Measurements from ENCODE around the gene SV2A.
A peak's percentile ranks its signal among the peaks of the same experiment; 100 is the strongest.

The SV2A gene

DNA sequence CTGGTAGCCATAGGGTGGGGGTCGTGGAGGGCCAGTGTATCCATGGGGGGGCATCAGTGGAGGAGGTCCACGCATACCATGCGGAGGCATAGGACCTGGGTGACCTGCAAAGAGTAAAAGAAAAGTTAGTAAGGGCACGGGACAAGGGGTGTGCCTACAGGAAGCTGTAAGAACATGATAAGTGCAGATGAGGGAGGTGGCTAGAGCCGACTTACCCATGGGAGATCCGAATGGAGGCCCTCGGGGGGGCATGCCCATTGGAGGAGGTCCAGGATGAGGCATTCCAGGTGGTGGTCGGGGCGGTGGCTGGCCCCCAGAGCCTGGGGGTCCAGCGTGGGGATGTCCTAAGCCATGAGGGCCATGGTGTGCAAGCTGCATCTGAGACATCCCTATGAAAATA is 6.0 kb upstream of the SV2A start:
- Histone ChIP-seq H3K4me1 (ENCODE audit: control insufficient read depth in 1 of 2, insufficient read depth in 2 of 2, low read length in 2 of 2) (peaks cover 7 to 10% of the 10 kb centered on the region in 2 experiments), H3K14ac (ENCODE audit: low read length) (no peak overlapping the region), H3K36me3 (ENCODE audit: control insufficient read depth in 1 of 2, insufficient read depth in 2 of 2, low read length in 2 of 2) (peaks cover 21 to 37% of the 10 kb centered on the region in 2 experiments), H3K18ac (ENCODE audit: low read length) (no peak overlapping the region), H2BK5ac (ENCODE audit: low read depth, low read length, poor library complexity) (no peak overlapping the region), H3K79me1 (ENCODE audit: low read length) (peaks cover 11% of the 10 kb centered on the region), H3K4me2 (ENCODE audit: low read length) (no peak overlapping the region), H2BK120ac (ENCODE audit: insufficient read depth, low read length, poor library complexity) (no peak overlapping the region), H2AK5ac (ENCODE audit: low read length) (no peak overlapping the region), H3K27ac (ENCODE audit: low read depth, low read length) (no peak overlapping the region), H3K9me3 (ENCODE audit: insufficient read depth, low read depth, low read length) (no peaks in the 10 kb centered on the region), H2BK12ac (ENCODE audit: low read length) (no peak overlapping the region), H3K23ac (ENCODE audit: low read length) (no peak overlapping the region), H4K12ac (ENCODE audit: low read depth, low read length) (no peak overlapping the region), H3K27me3 (ENCODE audit: insufficient read depth, low read length) (no peaks in the 10 kb centered on the region), H3K4me3 (ENCODE audit: low read depth, low read length) (no peak overlapping the region), H2AFZ (ENCODE audit: insufficient read depth, low read length, poor library complexity) (no peak overlapping the region), H3K4ac (ENCODE audit: low read depth, low read length) (no peak overlapping the region), H4K91ac (ENCODE audit: low read depth, low read length) (no peak overlapping the region), H3K9ac (ENCODE audit: low read length) (no peak overlapping the region), H4K8ac (ENCODE audit: low read depth, low read length) (no peak overlapping the region), H3K79me2 (ENCODE audit: control insufficient read depth, insufficient read depth, low read length, poor library complexity) (peaks cover 8% of the 10 kb centered on the region)
- no CpG with 5 or more reads among the region's 10 CpGs for WGBS (ENCODE audit: extremely low coverage, insufficient coverage, insufficient read length)
- no peak for DNase-seq

DNA sequence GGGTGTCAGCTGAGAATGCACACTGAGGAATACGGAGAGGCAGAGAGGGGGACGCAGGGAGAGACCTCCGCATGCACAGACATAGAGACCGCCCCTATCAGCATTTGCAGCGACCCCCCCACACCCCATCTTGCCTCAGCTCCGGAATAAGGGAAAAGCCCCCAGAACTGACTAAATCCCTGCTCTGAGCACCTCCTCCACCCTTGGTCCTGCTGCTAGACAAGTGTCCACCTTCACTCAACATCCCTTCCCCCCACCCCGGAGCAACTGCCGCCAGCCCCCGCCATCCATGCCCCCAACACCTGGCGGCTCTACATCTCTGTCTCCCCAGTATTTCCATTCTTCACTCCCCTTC is 769 bp downstream of the SV2A start:
- Histone ChIP-seq H2AK5ac (ENCODE audit: low read length) (no peak overlapping the region), H4K8ac (ENCODE audit: low read depth, low read length) (no peak overlapping the region), H3K23ac (ENCODE audit: low read length) (no peak overlapping the region), H3K79me2 (ENCODE audit: control insufficient read depth, insufficient read depth, low read length, poor library complexity) (no peaks in the 10 kb centered on the region), H2BK120ac (ENCODE audit: insufficient read depth, low read length, poor library complexity) (no peak overlapping the region), H3K36me3 (ENCODE audit: control insufficient read depth in 1 of 2, insufficient read depth in 2 of 2, low read length in 2 of 2) (peaks cover 8 to 9% of the 10 kb centered on the region in 2 experiments), H3K4me3 (ENCODE audit: low read depth, low read length) (peak overlapping the region; percentile 71), H3K14ac (ENCODE audit: low read length) (no peak overlapping the region), H3K18ac (ENCODE audit: low read length) (peak overlapping the region; percentile 58), H3K4me1 (ENCODE audit: control insufficient read depth in 1 of 2, insufficient read depth in 2 of 2, low read length in 2 of 2) (peaks cover 13 to 18% of the 10 kb centered on the region in 2 experiments), H3K27me3 (ENCODE audit: insufficient read depth, low read length) (no peaks in the 10 kb centered on the region), H4K12ac (ENCODE audit: low read depth, low read length) (no peak overlapping the region), H3K9ac (ENCODE audit: low read length) (peak overlapping the region; percentile 14), H2BK12ac (ENCODE audit: low read length) (no peak overlapping the region), H2BK5ac (ENCODE audit: low read depth, low read length, poor library complexity) (no peak overlapping the region), H3K4me2 (ENCODE audit: low read length) (peak overlapping the region; percentile 71), H3K79me1 (ENCODE audit: low read length) (peaks cover 2% of the 10 kb centered on the region), H4K91ac (ENCODE audit: low read depth, low read length) (no peak overlapping the region), H2AFZ (ENCODE audit: insufficient read depth, low read length, poor library complexity) (no peak overlapping the region), H3K27ac (ENCODE audit: low read depth, low read length) (no peak overlapping the region), H3K9me3 (ENCODE audit: insufficient read depth, low read depth, low read length) (no peaks in the 10 kb centered on the region), H3K4ac (ENCODE audit: low read depth, low read length) (no peak overlapping the region)
- WGBS (ENCODE audit: extremely low coverage, insufficient coverage, insufficient read length) = no CpG with 5 or more reads among the region's 10 CpGs
- DNase-seq = no peak

DNA sequence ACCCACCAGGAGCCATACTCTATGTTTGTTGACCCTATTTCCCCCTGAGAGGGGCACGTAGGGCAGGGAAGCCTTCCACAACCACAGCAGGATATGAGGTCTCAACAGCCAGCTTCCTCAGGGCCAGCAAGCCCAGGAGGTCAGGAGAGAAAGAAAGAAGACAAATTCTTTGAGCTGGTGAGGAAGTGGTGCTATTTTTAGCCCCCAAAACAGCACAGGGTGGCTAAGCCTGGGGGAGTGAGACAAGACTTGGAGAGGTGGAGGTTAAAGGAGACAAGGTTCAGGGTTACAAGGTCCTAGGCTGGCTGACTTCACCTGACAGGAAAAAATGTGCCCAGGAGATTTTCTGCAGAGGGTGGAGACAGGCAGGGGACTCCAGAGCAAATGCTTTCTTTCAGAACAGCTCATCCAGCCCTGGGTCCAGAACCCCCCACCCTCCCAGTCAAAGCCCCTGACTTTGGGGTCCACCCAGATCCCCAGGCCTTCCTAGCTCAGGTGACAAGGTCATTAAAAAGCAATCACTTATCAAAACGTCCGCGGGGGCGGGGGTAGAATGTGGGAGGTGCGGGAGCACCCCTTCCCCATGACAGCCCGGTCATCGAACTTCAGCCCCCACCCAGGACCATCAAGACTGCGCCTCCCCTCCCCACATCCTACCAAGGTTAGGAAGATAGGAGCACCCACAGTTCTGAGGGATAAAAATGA is 1.3 kb downstream of the SV2A start:
- H3K9ac ChIP-seq (ENCODE audit: low read length) = peak overlapping the region; percentile 14
- H3K23ac ChIP-seq (ENCODE audit: low read length) = no peak overlapping the region
- no peaks in the 10 kb centered on the region for H3K27me3 ChIP-seq (ENCODE audit: insufficient read depth, low read length)
- no peak overlapping the region for H4K8ac ChIP-seq (ENCODE audit: low read depth, low read length)
- H3K14ac ChIP-seq (ENCODE audit: low read length) = no peak overlapping the region
- no CpG with 5 or more reads among the region's 9 CpGs for WGBS (ENCODE audit: extremely low coverage, insufficient coverage, insufficient read length)
- H2BK5ac ChIP-seq (ENCODE audit: low read depth, low read length, poor library complexity) = no peak overlapping the region
- no peak for DNase-seq
- peak overlapping the region; percentile 71 for H3K4me3 ChIP-seq (ENCODE audit: low read depth, low read length)
- peak overlapping the region; percentile 38 for H2BK12ac ChIP-seq (ENCODE audit: low read length)
- peak overlapping the region; percentile 22 for H3K27ac ChIP-seq (ENCODE audit: low read depth, low read length)
- H3K4me1 ChIP-seq (ENCODE audit: control insufficient read depth in 1 of 2, insufficient read depth in 2 of 2, low read length in 2 of 2) = peaks cover 13 to 18% of the 10 kb centered on the region in 2 experiments
- H2AK5ac ChIP-seq (ENCODE audit: low read length) = no peak overlapping the region
- no peaks in the 10 kb centered on the region for H3K9me3 ChIP-seq (ENCODE audit: insufficient read depth, low read depth, low read length)
- peak overlapping the region; percentile 71 for H3K4me2 ChIP-seq (ENCODE audit: low read length)
- H3K36me3 ChIP-seq (ENCODE audit: control insufficient read depth in 1 of 2, insufficient read depth in 2 of 2, low read length in 2 of 2) = peaks cover 8 to 9% of the 10 kb centered on the region in 2 experiments
- H3K18ac ChIP-seq (ENCODE audit: low read length) = peak overlapping the region; percentile 58
- no peak overlapping the region for H3K4ac ChIP-seq (ENCODE audit: low read depth, low read length)
- no peak overlapping the region for H4K12ac ChIP-seq (ENCODE audit: low read depth, low read length)
- H4K91ac ChIP-seq (ENCODE audit: low read depth, low read length) = no peak overlapping the region
- peaks cover 2% of the 10 kb centered on the region for H3K79me1 ChIP-seq (ENCODE audit: low read length)
- no peaks in the 10 kb centered on the region for H3K79me2 ChIP-seq (ENCODE audit: control insufficient read depth, insufficient read depth, low read length, poor library complexity)
- no peak overlapping the region for H2AFZ ChIP-seq (ENCODE audit: insufficient read depth, low read length, poor library complexity)
- H2BK120ac ChIP-seq (ENCODE audit: insufficient read depth, low read length, poor library complexity) = no peak overlapping the region

DNA sequence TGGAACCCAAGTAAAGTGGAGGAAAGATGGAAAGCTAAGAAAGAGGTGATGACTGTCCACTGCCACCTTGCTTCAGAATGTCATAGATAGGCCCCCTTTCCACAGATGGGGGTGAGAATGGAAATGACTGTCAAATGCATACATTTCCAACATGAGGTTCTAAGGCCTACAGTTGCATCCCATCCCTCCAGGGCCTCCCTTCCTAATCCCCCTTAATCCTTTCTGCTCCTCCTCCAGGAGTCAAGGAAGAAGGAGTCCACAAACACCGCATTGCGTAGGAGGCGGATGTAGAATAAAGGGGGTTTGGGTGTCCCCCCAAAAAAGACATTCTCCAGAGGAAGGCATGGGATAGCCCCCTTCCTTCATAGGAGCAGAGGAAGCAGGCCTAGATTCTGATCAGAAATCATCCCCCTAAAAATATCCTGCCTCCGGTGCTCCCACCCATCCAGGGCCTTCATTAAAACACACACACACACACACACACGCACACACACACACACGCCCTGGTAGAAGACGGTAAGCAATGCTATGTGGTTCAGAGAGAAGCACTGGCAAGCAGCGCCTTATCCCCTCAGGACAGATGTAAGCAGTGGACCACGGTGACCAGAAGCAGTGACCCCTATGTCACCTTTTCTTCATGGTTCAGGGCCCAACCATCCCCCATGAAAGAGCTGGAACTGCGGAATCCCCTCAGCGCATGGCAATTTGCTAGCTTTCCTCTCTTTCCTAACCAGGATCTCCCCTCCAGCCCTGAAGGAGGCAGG is 2.0 kb downstream of the SV2A start:
- H3K27me3 ChIP-seq (ENCODE audit: insufficient read depth, low read length) = no peaks in the 10 kb centered on the region
- peak overlapping the region; percentile 22 for H3K27ac ChIP-seq (ENCODE audit: low read depth, low read length)
- peaks cover 2% of the 10 kb centered on the region for H3K79me1 ChIP-seq (ENCODE audit: low read length)
- H3K9me3 ChIP-seq (ENCODE audit: insufficient read depth, low read depth, low read length) = no peaks in the 10 kb centered on the region
- no peak overlapping the region for H2BK120ac ChIP-seq (ENCODE audit: insufficient read depth, low read length, poor library complexity)
- no peak overlapping the region for H3K18ac ChIP-seq (ENCODE audit: low read length)
- peak overlapping the region; percentile 38 for H2BK12ac ChIP-seq (ENCODE audit: low read length)
- no CpG with 5 or more reads among the region's 11 CpGs for WGBS (ENCODE audit: extremely low coverage, insufficient coverage, insufficient read length)
- DNase-seq = no peak
- no peak overlapping the region for H2AK5ac ChIP-seq (ENCODE audit: low read length)
- H3K79me2 ChIP-seq (ENCODE audit: control insufficient read depth, insufficient read depth, low read length, poor library complexity) = no peaks in the 10 kb centered on the region
- peaks cover 8 to 9% of the 10 kb centered on the region in 2 experiments for H3K36me3 ChIP-seq (ENCODE audit: control insufficient read depth in 1 of 2, insufficient read depth in 2 of 2, low read length in 2 of 2)
- no peak overlapping the region for H2BK5ac ChIP-seq (ENCODE audit: low read depth, low read length, poor library complexity)
- no peak overlapping the region for H4K8ac ChIP-seq (ENCODE audit: low read depth, low read length)
- H4K12ac ChIP-seq (ENCODE audit: low read depth, low read length) = no peak overlapping the region
- H4K91ac ChIP-seq (ENCODE audit: low read depth, low read length) = no peak overlapping the region
- no peak overlapping the region for H2AFZ ChIP-seq (ENCODE audit: insufficient read depth, low read length, poor library complexity)
- H3K4me3 ChIP-seq (ENCODE audit: low read depth, low read length) = no peak overlapping the region
- no peak overlapping the region for H3K4ac ChIP-seq (ENCODE audit: low read depth, low read length)
- H3K4me2 ChIP-seq (ENCODE audit: low read length) = peak overlapping the region; percentile 71
- no peak overlapping the region for H3K9ac ChIP-seq (ENCODE audit: low read length)
- H3K14ac ChIP-seq (ENCODE audit: low read length) = no peak overlapping the region
- H3K23ac ChIP-seq (ENCODE audit: low read length) = no peak overlapping the region
- peaks cover 14 to 18% of the 10 kb centered on the region in 2 experiments for H3K4me1 ChIP-seq (ENCODE audit: control insufficient read depth in 1 of 2, insufficient read depth in 2 of 2, low read length in 2 of 2)
